Inferior parietal cortex (tissue), 1 donor: ENCODE measurements around the gene GAN.

ENCODE experiments used
- DNase-seq: peaks from one replicate; pipeline ENCODE4 v3.0.0-alpha.2; 2016; ENCODE audit errors: extremely low spot score

Gene GAN

GRCh38 chr16:81431554-81432353, 117.0 kb downstream of the GAN start:
- DNase-seq: no peak

DNA sequence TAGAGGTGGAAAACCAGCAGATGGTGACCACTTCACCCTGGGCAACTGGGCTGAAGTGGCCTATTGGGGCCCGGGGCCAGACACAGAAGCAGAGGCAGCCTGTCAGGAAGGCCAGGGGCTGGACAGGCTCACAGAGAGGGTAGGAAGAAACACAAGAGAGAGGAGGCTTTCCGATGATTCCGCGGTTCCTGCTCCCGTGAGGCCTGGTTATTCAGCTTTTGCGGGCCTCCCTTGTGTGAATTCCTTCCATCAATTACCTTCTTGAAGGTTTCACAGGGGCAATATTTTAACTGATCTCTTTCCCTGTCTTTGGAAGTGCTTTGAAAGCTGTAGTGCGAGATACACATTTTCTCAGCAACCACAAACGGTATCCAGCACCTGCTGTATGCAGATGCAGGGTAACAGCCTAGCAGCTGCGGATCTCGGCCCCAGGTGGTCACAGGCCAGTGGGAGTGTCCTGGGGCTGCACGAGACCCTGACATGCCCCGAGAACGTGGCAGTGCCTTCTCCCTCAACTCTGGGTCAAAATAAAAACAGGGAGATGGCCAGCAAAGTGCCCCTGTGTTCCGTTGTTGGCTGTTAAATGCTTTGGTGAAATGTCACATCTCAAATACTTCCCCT, 118.3 kb downstream of the GAN start:
- no peak for DNase-seq

DNA sequence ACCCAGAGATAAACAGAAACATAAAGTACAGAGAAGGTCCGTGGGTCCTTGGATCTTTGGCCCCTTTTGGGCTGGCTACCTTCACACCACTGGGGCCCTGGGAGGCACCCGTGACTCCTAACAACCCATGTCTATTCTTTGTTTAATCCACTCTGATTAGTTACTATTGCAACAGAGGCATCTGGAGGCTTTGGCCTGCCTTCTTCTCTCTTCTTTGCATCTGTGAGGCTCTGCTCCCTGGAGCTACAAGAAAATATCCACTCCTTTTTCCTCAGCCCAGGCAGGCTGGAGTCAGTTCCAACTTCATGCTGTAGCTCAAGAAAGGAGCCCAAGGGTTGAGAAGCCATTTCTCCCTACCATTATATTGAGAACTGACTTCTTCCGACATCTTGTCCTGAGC, 120.3 kb downstream of the GAN start:
- no peak for DNase-seq

DNA sequence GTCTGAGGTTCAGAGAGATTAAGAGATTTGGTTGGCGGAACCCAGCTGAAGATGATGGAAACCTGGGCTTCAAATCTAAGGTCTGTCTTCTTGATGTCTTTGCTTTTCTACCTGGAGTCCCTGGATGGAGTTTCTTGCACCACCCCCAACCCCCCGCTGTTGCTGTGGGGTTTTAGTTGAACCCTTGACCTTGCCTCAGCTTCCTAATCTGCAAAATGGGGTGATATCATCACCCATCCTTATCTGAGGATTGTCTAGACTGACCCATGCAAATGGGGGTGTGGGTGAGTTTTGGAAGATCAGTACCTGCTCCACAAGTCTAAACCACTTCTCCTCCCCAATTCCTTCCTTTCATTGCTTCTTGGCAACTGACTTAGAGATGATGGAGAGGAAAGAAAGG, 120.8 kb downstream of the GAN start:
- no peak for DNase-seq

DNA sequence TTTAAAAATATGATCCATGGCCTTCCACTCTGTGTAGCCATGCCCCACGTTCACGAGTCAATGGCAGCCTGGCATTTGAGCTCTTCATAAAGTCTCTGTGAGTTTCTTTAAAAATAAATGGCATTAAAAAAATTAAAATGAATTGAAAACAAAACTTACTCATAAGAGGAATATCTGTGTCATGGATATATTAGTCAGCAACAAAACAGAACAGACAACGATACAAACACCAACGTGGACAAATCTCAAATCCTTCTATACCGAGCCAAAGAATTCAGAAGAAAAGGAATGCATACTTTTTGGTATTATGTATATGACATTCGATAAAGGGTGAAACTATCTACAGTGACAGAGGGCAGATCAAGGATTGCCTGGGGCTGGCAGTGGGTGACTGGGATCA, 121.6 kb downstream of the GAN start:
- DNase-seq: no peak

DNA sequence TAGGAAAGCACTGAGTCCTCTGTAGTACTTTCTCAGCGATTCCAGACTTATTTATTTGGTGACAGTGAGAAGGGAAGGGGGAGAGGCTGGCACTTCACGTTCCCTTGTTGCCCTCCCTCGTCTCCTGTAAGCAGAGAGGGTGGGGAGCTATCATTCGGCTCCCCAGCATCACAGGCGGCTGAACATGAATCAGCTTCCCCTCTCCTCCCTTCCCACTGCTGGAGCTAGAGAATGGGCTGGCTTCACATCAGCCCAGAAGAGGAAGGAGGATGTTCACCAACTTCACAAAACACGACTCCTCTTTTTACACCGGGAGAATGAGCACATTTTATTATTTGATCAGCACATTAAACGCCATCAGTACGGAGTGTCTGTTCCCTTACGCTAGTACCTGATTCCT, 123.1 kb downstream of the GAN start:
- DNase-seq: no peak
